ENCODE results near the gene ERCC4.

The ERCC4 gene

DNA sequence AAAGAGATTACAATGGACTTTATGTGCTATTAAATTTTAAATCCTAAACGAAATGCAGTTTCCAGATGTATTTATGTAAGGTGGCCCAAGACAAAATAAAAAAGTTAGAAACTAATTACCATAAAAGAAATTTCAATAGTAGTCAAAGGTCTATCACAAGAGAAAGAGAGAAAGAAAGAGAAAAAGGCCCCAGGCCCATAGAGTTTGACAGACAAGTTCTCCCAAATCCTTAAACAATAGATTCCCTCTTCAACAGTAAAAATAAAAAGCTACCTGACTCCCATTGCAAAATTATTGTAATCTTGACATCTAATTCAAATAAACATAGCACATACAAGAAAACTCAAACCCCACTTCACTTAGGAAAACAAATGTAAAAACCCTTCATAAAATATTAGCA is 8.6 kb upstream of the ERCC4 start:
- DNase-seq (ENCODE audit: low spot score): no peak

DNA sequence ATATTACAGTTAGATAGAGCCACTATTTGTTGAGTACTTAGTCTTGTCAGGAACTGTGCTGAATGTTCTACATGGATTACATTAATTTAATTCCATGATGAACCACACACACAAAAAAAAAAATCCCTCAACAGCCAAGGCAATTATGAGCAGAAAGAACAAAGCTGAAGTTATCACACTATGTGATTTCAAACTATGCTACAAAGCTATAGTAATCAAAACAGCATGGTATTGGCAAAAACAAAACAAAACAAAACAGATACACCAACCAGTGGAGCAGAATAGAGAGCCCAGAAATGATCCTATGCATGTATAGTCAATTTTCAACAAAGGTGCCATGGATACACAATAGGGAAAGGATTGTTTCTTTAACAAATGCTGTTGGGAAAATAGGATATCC is 8.1 kb upstream of the ERCC4 start:
- DNase-seq (ENCODE audit: low spot score): no peak

DNA sequence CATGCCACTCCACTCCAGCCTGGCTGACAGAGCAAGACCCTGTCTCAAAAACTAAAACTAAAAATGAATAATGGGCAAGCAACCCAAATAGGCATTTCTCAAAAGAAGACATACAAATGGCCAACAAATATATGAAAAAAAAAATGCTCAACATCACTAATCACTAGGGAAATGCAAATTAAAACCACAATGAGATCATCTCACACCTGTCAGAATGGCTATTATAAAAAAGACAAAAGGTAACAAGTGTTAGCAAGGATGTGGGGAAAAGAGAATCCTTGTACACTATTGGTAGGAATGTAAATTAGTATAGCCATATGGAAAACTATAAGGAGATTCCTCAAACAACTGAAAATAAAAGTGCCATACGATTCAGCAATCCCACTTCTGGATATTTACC is 7.1 kb upstream of the ERCC4 start:
- no peak for DNase-seq (ENCODE audit: low spot score)

DNA sequence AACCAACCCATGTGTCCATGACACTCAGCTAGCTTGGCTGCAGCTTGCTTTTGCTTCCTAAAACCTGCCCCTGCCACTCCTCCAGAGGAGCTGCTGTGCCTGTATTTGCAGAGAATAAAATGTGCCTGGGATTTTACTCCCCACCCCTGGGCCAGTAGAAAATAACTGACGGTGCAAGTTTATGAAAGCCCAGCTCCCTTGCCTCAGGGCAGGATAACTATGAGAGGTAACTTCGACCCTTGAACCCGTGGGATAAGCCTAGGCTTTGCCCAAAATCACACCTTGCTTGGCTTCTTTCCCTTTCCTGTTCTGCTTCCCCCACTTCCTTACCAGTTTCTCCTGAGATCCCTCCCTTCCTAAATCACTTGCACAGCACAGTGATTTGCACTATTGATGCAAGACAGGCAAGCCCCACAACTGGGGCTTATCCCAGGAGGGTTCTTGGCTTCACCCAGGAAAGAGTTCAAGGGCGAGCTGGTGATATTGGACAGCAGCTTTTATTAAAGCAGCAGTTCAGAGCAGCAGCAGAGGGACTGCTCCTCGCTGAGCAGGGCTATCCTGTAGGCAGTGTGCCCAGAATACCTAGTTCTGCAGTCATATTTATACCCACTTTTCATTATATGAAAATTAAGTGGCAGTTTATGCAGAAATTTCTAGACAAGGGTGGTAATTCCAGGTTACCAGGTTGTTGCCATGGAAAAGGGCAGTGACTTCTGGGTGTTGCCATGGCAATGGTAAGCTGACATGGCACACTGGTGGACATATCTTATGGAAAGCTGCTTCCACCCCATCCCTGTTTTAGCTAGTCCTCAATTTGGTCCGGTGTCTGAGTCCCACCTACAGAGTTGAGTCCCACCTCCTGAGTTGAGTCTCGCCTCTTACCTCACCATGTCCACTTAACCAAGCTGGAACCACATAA is 6.3 kb upstream of the ERCC4 start:
- DNase-seq (ENCODE audit: low spot score): no peak

DNA sequence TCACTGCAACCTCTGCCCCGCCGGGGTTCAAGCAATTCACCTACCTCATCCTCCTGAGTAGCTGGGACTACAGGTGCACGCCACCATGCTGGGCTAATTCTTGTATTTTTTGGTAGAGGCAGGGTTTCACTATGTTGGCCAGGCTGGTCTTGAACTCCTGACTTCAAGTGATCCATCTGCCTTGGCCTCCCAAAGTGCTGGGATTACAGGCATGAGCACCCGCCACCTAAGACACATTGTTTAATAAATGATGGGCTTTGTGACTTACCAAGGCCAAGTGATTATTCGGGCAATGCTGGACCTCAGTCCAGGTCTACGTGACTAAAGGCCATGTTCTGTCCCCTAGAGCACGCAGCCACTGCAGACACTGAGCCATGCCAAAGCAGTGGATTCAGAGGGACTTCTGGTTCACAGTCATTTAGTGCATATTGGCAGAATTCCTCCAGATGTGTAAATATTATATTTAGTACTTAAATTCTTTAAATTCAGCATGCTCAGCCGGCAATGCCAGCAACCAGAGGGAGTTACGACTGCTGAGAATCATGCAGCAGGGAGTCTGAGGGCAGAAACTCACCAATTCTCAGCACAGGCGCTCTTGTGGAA is 4.8 kb upstream of the ERCC4 start:
- no peak for DNase-seq (ENCODE audit: low spot score)

DNA sequence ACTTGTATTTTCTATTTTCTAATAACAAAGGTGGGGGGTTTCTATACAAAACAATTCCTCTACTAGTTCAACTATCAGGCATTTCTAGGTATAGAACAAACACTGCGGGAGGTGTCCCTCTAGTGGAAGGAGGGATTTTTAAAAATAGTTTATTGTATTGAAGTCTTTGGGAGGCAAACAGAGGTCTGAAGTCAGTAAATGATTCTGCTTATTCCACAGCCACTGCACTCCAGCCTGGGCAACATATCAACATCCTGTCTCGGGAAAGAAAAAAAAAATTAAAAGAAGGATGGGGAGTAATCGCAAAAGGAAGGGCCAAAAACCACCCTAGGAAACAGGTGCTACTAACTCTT is 648 bp upstream of the ERCC4 start:
- no peak for DNase-seq (ENCODE audit: low spot score)

DNA sequence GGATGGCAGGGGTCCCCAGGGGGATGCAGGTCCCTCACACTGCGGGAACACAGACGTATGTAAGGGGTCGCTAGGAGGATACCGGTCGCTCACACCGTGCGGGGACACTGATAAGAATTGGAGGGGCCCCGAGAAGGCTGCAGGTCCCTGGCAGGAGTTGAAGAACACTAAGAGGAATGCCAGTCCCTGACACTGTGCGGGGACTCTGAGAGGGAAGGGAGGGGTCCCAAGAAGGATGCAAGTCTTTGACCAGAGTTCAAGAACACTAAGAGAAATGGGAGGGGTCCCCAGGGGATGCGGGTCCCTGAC is 510 bp downstream of the ERCC4 start:
- no peak for DNase-seq (ENCODE audit: low spot score)

DNA sequence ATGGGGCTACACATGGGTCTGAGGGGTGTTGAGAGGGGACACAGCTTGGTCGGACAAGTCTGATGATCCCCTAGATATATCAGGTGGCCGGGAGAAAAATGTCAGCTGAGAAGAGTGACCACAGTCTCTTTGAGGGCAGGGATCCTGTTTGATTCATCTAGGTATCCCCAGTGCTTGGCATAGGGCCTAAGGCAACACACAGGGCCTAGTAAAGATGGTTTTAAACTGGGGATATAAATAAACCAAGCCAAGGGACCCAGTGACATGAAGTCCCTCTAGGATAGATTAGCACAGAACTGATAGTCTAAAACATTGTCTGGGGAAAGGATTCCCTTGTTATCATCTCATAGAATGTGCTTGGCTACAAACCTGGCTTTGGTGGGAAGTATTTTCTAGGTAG is 1.4 kb downstream of the ERCC4 start:
- no peak for DNase-seq (ENCODE audit: low spot score)

DNA sequence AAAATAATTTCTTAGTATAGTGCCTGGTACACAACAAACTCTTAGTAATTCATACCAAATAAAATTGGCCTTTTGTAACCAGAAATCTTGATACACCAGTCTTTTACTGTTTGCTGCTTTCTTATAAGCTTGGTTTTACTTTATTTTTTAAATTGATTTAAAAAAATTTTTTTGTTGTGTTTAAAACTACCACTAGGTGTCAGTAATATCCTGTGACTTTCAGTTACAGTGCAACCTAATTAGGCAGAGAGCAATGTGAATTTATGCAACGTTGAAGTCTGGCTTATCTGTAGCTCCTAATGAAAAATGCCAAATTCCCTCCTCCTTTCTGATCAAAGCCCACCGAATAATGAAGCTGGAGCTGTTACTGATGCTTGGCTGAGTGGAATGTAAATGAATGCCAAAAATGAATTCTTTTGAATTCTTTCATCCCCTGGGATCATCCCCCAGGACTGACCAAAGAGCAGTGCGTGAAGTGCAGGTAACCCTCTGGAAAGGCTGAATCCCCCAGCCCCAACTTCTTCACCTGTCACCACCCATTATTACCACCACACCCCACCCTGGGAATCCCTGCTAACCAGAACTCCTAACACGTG is 3.8 kb downstream of the ERCC4 start:
- DNase-seq (ENCODE audit: low spot score): no peak

DNA sequence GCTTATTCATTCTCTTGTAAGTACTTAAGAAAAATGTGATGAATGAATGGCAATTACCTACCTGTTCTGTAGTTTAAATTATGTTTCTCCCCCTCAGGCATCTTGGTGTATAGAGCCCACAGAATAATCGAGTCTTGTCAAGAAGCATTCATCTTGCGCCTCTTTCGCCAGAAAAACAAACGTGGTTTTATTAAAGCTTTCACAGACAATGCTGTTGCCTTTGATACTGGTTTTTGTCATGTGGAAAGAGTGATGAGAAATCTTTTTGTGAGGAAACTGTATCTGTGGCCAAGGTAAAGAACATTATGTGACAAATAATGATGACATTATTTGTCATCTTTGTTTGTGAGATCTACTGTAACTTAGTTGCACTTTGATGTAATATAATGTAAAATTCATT is 6.5 kb downstream of the ERCC4 start:
- DNase-seq (ENCODE audit: low spot score): no peak

DNA sequence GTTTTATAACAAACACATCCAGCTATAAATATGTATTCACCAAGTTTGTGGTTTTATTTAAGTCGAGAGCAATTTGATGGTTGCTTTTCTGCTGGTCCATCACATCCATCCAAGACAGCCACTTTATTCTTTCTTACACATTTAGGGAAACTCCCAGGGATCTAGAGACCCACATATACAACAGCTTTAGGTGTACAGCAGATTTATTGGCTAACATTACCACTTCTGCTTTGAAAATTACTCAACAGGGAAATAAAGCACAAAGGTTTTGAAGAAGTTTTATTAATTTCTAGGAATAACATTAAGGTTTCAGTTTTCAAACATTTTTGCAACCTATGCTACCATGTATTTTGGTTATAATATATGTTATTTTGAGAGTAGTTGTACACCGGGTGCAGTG is 6.9 kb downstream of the ERCC4 start:
- DNase-seq (ENCODE audit: low spot score): no peak

DNA sequence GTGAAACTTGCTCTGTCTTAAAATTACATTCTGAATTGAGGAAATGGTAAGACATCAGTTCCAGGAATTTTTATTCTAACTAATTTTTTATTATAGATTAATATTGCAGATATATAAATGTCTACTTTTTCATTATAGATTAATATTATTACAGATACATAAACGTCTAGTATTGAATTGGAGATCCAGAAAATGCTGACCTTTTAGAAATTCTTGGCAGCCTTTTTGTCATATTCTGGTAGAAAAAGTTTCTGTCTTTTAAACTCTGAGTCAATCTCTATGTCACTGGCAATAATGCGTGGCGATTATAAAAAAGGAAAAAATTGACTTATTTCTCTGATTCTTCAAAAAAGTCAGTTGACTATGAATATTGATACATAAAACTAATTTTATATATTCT is 8.7 kb downstream of the ERCC4 start:
- DNase-seq (ENCODE audit: low spot score): no peak

DNA sequence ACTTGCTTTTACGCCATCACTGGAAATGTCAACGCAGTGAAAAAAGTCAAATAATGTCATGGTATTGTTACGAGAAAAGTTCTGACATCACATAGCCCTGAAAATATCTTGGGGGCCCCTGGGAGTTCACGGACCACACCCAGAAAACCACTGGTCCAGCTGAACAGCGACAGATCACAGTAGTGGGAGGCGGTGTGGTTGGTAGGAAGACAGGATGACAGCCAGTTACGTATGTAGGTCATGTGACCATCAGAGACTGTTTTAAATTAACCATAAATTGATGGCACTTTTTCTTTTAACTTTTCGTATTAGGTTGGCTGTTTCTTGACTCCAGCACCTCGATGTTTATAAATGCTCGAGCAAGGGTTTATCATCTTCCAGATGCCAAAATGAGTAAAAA is 11.9 kb downstream of the ERCC4 start:
- no peak for DNase-seq (ENCODE audit: low spot score)

DNA sequence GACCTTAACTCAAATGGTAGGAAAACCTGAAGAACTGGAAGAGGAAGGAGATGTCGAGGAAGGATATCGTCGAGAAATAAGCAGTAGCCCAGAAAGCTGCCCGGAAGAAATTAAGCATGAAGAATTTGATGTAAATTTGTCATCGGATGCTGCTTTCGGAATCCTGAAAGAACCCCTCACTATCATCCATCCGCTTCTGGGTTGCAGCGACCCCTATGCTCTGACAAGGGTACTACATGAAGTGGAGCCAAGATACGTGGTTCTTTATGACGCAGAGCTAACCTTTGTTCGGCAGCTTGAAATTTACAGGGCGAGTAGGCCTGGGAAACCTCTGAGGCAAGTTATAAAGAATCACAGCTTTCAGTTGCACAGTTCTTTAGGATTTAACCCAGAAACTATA is 15.5 kb downstream of the ERCC4 start:
- DNase-seq (ENCODE audit: low spot score): no peak

DNA sequence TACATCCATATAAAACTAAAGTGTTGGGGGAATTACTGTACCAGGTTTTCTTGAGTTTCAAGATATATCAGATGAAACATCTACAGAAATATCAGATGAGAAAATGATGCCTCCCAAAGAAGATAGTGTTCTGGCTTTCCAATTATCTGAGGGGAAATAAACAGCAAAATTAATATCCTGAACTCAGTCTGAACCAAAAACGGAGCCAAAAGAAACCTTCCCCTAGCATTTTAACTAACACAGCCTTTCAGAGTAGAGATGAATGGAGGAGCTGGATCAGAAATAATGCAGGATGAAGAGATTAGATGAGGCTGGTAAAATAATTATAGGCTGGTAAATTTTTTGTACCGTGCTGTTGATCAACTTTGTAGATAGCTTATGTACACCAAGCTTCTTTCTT is 16.2 kb downstream of the ERCC4 start:
- no peak for DNase-seq (ENCODE audit: low spot score)

DNA sequence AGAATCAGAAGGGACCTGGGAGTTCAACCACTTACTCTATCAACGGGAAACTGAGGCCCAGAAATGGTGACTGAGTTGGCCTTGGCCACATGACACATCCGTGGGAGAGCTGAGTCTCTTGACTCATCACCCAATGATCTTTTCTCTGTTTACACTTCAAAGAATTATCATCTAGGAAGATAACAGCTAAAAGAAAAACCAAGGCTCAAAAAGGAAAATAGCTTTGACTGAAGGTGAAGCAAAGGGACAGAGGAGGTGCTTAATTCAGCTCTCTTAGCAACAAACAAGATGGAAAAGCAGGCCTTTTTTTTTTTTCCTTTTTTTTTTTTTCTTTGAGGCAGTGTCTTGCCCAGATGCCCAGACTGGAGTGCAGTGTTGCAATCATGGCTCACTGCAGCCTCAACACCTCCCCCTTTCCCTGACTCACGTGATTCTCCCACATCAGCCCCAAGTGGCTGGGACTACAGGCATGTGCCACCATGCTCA is 16.7 kb downstream of the ERCC4 start:
- no peak for DNase-seq (ENCODE audit: low spot score)

DNA sequence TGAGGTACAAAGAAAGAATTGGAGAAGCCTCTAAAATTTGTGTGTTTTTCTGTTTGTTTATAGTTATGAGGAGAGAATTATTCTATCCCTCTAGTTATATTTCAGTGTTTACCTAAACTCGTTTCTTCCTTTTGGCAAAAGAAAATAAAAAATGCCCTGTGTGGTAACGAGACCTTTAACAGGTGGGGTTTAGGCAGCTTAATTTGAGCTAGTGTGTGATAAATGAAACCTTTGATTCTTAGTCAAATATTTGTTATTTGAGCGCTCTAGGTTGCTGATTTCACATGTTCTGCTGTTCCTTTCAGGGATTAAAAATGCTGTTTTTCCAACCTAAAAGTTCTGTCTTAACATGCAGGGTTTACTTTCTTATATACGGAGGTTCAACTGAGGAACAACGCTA is 17.5 kb downstream of the ERCC4 start:
- no peak for DNase-seq (ENCODE audit: low spot score)

DNA sequence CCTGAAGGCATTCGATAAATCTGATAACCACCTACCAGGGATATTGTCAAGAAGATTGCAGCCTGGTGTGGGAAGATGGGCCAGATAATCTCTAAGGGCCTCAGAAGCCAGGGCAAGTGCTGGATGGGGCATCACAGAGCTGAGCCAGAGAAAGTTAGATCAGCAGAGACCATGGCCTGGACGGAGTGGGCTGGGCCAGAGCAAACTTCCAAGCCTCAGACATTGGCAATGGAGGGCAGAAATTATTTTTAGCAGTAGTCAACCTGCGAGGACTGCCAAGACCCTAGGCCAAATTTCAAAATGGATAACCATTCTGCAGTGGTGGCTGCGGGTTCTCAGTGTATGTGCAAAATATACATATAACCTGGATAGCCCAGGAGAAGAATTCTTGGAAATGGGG is 18.5 kb downstream of the ERCC4 start:
- DNase-seq (ENCODE audit: low spot score): no peak

DNA sequence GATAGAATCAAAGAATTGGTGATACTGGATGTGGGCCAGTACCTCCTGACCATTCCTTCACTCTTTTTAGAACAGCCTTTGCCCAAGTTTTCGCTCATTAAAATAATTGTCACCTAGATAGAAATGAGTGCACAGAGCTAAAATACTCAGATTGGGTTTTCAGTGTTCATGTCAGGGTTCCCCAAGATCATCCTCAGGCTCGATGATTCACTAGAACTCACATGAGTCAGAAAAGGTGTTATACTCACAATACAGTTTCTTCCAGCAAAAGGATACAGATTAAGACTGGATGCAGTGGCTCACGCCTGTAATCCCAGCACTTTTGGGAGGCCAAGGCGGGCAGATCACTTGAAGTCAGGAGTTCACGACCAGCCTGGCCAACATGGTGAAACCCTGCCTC is 19.9 kb downstream of the ERCC4 start:
- DNase-seq (ENCODE audit: low spot score): no peak

DNA sequence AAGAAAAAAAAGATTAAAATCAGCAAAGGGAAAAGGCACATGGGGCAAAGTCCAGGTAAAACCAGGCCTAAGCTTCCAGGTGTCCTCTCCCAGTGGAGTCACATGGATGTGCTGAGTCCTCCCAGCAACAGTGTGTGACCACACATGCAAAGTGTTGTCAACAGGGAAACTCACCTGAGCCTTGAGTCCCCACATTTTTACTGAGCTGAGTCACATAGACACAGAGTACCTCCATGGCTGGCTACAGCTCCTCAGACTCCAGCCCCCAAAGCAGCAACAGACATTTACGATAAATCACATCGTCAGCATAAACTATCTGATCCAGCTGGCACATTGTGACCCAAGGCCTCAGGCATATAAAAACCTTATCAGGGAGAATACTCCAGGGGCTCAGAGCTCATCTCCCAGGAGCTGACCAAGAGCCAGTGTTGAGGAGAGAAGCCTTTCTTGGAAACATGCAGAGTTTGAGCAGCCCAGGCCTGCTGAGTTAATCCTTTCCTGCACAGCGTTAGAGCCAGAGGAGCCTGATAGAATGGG is 20.5 kb downstream of the ERCC4 start:
- no peak for DNase-seq (ENCODE audit: low spot score)

DNA sequence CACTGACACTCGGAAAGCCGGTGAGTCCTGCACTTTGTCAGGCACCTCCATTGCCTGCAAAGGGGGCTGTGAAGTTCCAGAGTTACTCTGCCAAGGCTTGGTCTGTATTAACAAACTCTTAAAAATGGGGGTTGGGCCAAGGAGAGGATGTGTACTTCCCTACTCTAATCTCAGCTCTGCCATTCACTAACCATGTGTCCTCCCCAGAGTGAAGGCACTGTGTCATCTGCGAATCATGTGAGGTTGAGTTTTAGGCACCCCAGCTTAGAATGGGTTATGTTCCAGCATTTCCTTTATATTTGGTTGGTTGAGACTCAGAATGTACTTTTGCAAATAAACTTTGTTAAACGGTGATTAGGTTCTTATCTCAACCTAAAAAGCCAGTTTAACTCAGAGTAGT is 24.9 kb downstream of the ERCC4 start:
- DNase-seq (ENCODE audit: low spot score): no peak

DNA sequence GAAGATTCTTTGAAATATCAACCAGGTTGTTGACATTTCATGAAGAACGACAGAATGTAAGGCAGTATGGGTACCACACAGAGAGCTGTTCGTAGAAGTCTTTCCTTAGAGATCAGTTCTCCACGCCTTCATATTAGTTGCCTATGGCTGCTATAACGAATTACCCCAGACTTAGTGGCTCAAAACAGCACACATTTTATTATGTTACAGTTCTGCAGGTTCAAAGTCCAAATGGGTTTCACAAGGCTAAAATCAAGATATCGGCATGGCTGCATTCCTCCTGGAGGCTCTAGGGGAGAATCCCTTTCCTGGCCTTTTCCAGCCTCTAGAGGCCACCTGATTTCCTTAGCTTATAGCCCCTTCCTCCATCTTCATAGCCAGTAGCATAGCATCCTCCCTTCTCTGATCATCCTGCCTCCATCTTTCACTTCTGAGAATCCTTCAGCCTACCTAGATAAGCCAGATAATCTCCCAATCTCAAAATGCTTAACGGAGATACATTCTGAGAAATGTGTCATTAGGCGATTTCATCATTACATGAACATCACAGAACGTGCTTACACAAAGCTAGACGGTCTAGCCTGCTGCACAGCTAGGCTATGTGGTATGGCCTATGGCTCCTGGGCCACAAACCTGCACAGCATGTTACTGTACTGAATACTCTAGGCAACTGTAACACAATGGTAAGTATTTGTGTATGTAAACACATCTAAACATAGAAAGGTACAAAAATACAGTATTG is 26.0 kb downstream of the ERCC4 start:
- no peak for DNase-seq (ENCODE audit: low spot score)

DNA sequence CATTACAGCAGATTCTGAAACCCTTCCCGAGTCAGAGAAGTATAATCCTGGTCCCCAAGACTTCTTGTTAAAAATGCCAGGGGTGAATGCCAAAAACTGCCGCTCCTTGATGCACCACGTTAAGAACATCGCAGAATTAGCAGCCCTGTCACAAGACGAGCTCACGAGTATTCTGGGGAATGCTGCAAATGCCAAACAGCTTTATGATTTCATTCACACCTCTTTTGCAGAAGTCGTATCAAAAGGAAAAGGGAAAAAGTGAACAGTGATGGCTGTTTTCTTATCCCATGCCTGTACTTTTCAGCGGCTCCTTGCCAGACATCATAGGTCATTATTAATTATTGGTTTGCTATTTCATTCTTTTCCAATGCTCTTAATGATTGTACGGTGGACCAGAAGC is 28.1 kb downstream of the ERCC4 start:
- no peak for DNase-seq (ENCODE audit: low spot score)

All from globus pallidus (tissue), 1 donor.